ENCODE results near the gene TMEM132D. TPM values are rescaled to one million over a fixed set of nuclear protein-coding genes. Genes with fewer than 3 reads are reported as not detected.

The TMEM132D gene
- total and polyA plus RNA-seq, 3 donors from 2014 or later: 0.44 to 0.50 (median 0.47) TPM

DNA sequence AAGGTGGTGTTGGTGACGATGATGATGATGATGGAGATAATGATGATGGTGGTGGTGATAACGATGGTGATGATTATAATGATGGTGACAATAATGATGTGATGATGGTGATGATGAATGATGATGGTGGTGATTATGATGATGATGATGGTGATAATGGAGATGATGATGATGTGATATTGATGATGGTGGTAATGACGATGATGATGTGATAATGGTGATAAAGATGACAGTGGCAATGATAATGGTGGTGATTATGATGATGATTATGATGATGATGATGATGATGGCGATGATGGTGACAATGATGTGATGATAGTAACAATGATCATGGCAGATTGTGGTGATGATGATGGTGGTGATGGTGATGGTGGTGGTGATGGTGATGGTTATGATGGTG is 532.6 kb downstream of the TMEM132D start:
- no peak for DNase-seq
- Histone ChIP-seq H3K27ac (no peak overlapping the region), H3K4me3 (no peak overlapping the region), H3K9me3 (no peaks in the 10 kb centered on the region), H3K4me1 (no peaks in the 10 kb centered on the region), H3K36me3 (ENCODE audit: low read depth, missing control alignments) (no peaks in the 10 kb centered on the region), H3K27me3 (no peaks in the 10 kb centered on the region)
- intact Hi-C loops (cut with DNase I; ENCODE audit: low total_unique reads): no loop called here
- 76 to 80% methylated on average over 4 of the region's 4 CpGs for WGBS, 2 donors
- TF ChIP-seq POLR2A (IDR thresholded peaks at IDR 0.05): no peak
- TF ChIP-seq, protein P1, sequence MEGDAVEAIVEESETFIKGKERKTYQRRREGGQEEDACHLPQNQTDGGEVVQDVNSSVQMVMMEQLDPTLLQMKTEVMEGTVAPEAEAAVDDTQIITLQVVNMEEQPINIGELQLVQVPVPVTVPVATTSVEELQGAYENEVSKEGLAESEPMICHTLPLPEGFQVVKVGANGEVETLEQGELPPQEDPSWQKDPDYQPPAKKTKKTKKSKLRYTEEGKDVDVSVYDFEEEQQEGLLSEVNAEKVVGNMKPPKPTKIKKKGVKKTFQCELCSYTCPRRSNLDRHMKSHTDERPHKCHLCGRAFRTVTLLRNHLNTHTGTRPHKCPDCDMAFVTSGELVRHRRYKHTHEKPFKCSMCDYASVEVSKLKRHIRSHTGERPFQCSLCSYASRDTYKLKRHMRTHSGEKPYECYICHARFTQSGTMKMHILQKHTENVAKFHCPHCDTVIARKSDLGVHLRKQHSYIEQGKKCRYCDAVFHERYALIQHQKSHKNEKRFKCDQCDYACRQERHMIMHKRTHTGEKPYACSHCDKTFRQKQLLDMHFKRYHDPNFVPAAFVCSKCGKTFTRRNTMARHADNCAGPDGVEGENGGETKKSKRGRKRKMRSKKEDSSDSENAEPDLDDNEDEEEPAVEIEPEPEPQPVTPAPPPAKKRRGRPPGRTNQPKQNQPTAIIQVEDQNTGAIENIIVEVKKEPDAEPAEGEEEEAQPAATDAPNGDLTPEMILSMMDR (IDR thresholded peaks at IDR 0.05): no peak

DNA sequence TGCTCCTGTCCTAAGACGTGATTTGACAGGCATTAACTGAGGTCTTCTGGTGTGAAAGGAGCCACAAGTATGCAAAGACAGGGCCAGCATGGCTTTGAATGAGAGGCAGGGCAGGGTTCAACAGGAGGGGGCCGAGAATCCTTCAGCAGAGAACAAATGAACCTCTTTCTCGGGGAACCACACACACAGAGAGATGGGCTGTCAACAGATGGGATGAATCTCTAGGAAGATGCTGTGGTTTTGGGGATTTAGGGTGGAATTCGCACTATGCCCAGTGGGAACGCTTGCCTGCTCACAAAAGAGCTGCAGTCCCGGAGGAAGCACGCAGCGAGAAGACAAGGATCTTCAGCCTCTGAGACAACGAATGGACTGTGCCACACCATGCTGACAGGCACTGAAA is 537.2 kb downstream of the TMEM132D start:
- Histone ChIP-seq H3K4me1 (no peaks in the 10 kb centered on the region), H3K27ac (no peak overlapping the region), H3K4me3 (no peak overlapping the region), H3K36me3 (ENCODE audit: low read depth, missing control alignments) (no peaks in the 10 kb centered on the region), H3K27me3 (no peaks in the 10 kb centered on the region), H3K9me3 (no peaks in the 10 kb centered on the region)
- DNase-seq: no peak
- WGBS, 2 donors: 90 to 93% methylated on average over 9 of the region's 9 CpGs
- TF ChIP-seq, protein P1 (IDR thresholded peaks at IDR 0.05): no peak
- no peak for TF ChIP-seq POLR2A (IDR thresholded peaks at IDR 0.05)
- intact Hi-C loops (cut with DNase I; ENCODE audit: low total_unique reads): no loop called here

DNA sequence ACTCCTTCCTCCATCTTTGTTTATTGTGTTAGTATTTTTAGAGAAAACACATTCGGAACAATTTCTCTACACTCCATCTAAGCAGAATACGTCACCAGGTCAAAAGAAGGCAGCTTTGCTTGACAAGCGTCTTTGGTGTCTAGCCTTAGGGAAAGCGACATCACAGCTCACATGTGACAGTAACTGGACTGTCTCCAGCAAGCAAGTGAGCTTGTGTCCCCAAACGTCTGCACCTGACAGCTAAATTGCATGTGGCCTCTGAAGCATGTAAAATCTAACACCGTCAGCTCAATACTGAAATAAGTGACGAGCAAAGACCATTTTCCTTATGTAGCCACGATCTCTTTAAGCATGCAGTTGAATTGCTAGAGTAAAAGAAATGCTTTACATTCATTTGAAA is 540.8 kb downstream of the TMEM132D start:
- no peak overlapping the region for H3K4me3 ChIP-seq
- no peak for DNase-seq
- TF ChIP-seq POLR2A (IDR thresholded peaks at IDR 0.05): no peak
- TF ChIP-seq, protein P1 (IDR thresholded peaks at IDR 0.05): no peak
- H3K27ac ChIP-seq: no peak overlapping the region
- intact Hi-C loops (cut with DNase I; ENCODE audit: low total_unique reads): no loop called here
- no peaks in the 10 kb centered on the region for H3K36me3 ChIP-seq (ENCODE audit: low read depth, missing control alignments)
- WGBS, 2 donors: 76 to 83% methylated on average over 8 of the region's 8 CpGs
- no peaks in the 10 kb centered on the region for H3K27me3 ChIP-seq
- H3K9me3 ChIP-seq: no peaks in the 10 kb centered on the region
- no peaks in the 10 kb centered on the region for H3K4me1 ChIP-seq

DNA sequence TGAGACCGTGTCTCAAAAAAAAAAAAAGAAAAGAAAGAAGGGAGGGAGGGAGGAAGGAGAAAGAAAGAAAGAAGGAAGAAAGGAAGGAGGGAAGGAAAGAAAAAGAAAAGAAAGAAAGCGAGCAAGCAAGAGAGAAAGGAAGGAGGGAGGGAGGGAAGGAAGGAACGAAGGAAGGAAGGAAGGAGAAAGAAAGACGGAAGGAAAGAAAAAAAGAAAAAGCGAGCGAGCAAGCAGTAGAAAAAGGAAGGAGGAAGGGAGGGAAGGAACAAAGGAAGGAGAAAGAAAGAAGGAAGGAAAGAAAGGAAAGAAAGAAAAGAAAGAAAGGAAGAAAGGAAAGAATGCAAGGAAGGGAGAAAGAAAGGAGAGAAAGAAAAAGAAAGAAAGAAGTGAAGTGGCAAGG is 546.6 kb downstream of the TMEM132D start:
- Histone ChIP-seq H3K4me3 (no peak overlapping the region), H3K4me1 (no peaks in the 10 kb centered on the region), H3K36me3 (ENCODE audit: low read depth, missing control alignments) (no peaks in the 10 kb centered on the region), H3K27me3 (no peaks in the 10 kb centered on the region), H3K9me3 (no peaks in the 10 kb centered on the region), H3K27ac (no peak overlapping the region)
- intact Hi-C loops (cut with DNase I; ENCODE audit: low total_unique reads): no loop called here
- DNase-seq: no peak
- 89 to 93% methylated on average over 6 of the region's 6 CpGs for WGBS, 2 donors
- TF ChIP-seq POLR2A (IDR thresholded peaks at IDR 0.05): no peak
- TF ChIP-seq, protein P1 (IDR thresholded peaks at IDR 0.05): no peak

DNA sequence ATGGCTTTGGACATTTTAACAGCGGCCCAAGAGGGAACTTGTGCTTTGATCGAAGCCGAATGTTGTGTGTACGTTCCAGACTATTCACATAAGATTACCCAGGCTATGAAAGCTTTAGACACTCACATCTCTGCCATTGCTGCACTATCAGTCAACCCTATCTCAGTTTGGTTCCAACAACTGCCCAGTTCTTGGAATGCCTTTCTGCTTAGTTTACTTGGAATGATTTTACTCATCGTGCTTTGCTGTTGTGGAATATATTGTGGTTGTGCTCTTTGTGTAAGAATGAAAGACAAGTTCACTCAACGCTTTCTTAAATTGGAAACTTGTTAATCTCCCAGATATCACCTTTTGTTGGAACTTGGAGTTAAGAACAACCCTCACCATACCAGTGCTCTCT is 552.3 kb downstream of the TMEM132D start:
- H3K9me3 ChIP-seq: no peaks in the 10 kb centered on the region
- intact Hi-C loops (cut with DNase I; ENCODE audit: low total_unique reads): no loop called here
- TF ChIP-seq, protein P1 (IDR thresholded peaks at IDR 0.05): no peak
- TF ChIP-seq POLR2A (IDR thresholded peaks at IDR 0.05): no peak
- H3K4me1 ChIP-seq: no peaks in the 10 kb centered on the region
- DNase-seq: no peak
- 90 to 95% methylated on average over 6 of the region's 6 CpGs for WGBS, 2 donors
- H3K36me3 ChIP-seq (ENCODE audit: low read depth, missing control alignments): no peaks in the 10 kb centered on the region
- H3K27ac ChIP-seq: no peak overlapping the region
- no peaks in the 10 kb centered on the region for H3K27me3 ChIP-seq
- H3K4me3 ChIP-seq: no peak overlapping the region
